HL-60 (cell line): ENCODE measurements around the gene SH3RF1.
A peak's percentile ranks its signal among the peaks of the same experiment; 100 is the strongest.

Experiments
- DNase-seq, 2 experiments: peaks; one replicate each; pipeline ENCODE4 v3.0.0-alpha.2; 2010 to 2020; ENCODE audit warnings: low read depth in 1 of 2, low spot score in 1 of 2
- H3K27ac ChIP-seq: fragments of 250-450 bp; sonication (Bioruptor Pico); replicated peaks from 2 replicates; pipeline ENCODE4 v1.5.1; 2020; ENCODE audit warnings: mild to moderate bottlenecking, moderate library complexity
- H3K27me3 ChIP-seq: fragments of 250-450 bp; sonication (Bioruptor Pico); 2 replicates; pipeline ENCODE4 v1.5.1; 2021; ENCODE audit warnings: mild to moderate bottlenecking, moderate library complexity; ENCODE audit not compliant: insufficient read depth, poor library complexity, severe bottlenecking
- H3K4me3 ChIP-seq: replicated peaks from 2 replicates; pipeline ENCODE4 v1.5.1; 2011; ENCODE audit warnings: mild to moderate bottlenecking, control low read depth, low read length; ENCODE audit not compliant: insufficient read depth
- CTCF ChIP-seq: IDR thresholded peaks from one replicate; pipeline ENCODE4 v1.5.1; 2011; ENCODE audit warnings: low read length, control low read depth, inconsistent platforms; ENCODE audit not compliant: insufficient read depth
- GABPA ChIP-seq: IDR thresholded peaks from 2 replicates; pipeline ENCODE4 v1.6.1; 2012; ENCODE audit warnings: low read depth
- POLR2AphosphoS5 ChIP-seq: IDR thresholded peaks from 2 replicates; pipeline ENCODE4 v1.6.1; 2012; ENCODE audit warnings: low read depth
- SPI1 ChIP-seq: IDR thresholded peaks from 2 replicates; pipeline ENCODE4 v1.6.1; 2012; ENCODE audit warnings: low read depth, mild to moderate bottlenecking, borderline replicate concordance
- long read RNA-seq: library from polyadenylated mRNA; unstranded; transcript quantifications from one replicate; pipeline ENCODE4 v2.0.0, GENCODE V29; 2020
- TF ChIP-seq, protein P1 (sequence below): IDR thresholded peaks from 2 replicates; pipeline ENCODE4 v1.6.1; 2012; ENCODE audit warnings: low read depth; ENCODE audit not compliant: insufficient replicate concordance

The SH3RF1 gene
- long read RNA-seq, full-length matches to known transcripts: 1 of 9 reads
- long read RNA-seq, partial matches to known transcripts: 7 of 9 reads
- long read RNA-seq, other reads (novel, unspliced or antisense): 1 of 9 reads

GRCh38 chr4:169270810-169271691 lies at the start of gene SH3RF1:
SH3RF1 (minus strand) TSS chr4:169270956; CDS start chr4:169269212, 1,744 bp downstream.
- peaks cover 8% of the 10 kb centered on the region for H3K27me3 ChIP-seq
- TF ChIP-seq, protein P1, sequence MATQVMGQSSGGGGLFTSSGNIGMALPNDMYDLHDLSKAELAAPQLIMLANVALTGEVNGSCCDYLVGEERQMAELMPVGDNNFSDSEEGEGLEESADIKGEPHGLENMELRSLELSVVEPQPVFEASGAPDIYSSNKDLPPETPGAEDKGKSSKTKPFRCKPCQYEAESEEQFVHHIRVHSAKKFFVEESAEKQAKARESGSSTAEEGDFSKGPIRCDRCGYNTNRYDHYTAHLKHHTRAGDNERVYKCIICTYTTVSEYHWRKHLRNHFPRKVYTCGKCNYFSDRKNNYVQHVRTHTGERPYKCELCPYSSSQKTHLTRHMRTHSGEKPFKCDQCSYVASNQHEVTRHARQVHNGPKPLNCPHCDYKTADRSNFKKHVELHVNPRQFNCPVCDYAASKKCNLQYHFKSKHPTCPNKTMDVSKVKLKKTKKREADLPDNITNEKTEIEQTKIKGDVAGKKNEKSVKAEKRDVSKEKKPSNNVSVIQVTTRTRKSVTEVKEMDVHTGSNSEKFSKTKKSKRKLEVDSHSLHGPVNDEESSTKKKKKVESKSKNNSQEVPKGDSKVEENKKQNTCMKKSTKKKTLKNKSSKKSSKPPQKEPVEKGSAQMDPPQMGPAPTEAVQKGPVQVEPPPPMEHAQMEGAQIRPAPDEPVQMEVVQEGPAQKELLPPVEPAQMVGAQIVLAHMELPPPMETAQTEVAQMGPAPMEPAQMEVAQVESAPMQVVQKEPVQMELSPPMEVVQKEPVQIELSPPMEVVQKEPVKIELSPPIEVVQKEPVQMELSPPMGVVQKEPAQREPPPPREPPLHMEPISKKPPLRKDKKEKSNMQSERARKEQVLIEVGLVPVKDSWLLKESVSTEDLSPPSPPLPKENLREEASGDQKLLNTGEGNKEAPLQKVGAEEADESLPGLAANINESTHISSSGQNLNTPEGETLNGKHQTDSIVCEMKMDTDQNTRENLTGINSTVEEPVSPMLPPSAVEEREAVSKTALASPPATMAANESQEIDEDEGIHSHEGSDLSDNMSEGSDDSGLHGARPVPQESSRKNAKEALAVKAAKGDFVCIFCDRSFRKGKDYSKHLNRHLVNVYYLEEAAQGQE: no peak
- no peak for TF ChIP-seq CTCF
- no peak for TF ChIP-seq GABPA
- no peak for TF ChIP-seq POLR2AphosphoS5
- no peak for TF ChIP-seq SPI1
- H3K4me3 ChIP-seq: peak within 1 kb of the TSS; percentile 92
- peak; percentile 47 to 54 for DNase-seq
- peak within 1 kb of the TSS; percentile 45 for H3K27ac ChIP-seq

GRCh38 chr4:169315530-169316343 lies 45.0 kb upstream of the SH3RF1 start:
- Histone ChIP-seq H3K4me3 (no peak overlapping the region), H3K27ac (no peak overlapping the region), H3K27me3 (no peaks in the 10 kb centered on the region)
- TF ChIP-seq, protein P1: no peak
- TF ChIP-seq SPI1 (no peak), CTCF (no peak), POLR2AphosphoS5 (no peak), GABPA (no peak)
- DNase-seq: no peak

DNA sequence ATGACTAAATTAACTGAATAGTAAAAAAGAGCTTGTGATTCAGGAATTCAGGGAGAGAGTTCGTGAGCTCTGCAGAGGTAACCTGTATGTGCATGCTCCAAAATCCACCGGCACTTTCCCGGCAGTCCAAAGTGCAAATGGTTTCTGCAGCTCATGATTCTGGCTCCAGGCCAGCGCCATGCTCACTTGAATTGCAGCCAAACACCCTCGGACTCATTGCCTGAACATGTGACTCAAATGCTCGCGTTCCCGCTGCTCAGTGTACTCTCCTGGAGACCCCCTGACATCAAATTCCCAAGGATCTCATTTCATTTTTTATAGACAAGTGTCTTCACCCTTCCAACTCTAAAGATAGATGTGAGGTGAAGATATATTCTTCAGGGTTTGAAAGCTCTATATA lies 44.1 kb upstream of the SH3RF1 start:
- H3K27me3 ChIP-seq: no peaks in the 10 kb centered on the region
- no peak for DNase-seq
- H3K4me3 ChIP-seq: no peak overlapping the region
- H3K27ac ChIP-seq: no peak overlapping the region
- TF ChIP-seq, protein P1: no peak
- TF ChIP-seq POLR2AphosphoS5 (no peak), GABPA (no peak), SPI1 (no peak), CTCF (no peak)
